Testis (tissue), 2 donors: ENCODE measurements around the gene INPPL1.

Experiments
- CTCF ChIP-seq, 3 experiments: fragments of 450-650 bp in 2 of 3; fragments of 200-600 bp in 1 of 3; sonication (generic) in 1 of 3; IDR thresholded peaks; one replicate each; pipeline ENCODE4 v1.5.1; 2016 to 2019; ENCODE audit warnings: antibody characterized with exemption in 3 of 3, mild to moderate bottlenecking in 2 of 3, moderate library complexity in 1 of 3
- POLR2A ChIP-seq: fragments of 450-650 bp; IDR thresholded peaks from one replicate; pipeline ENCODE4 v1.6.1; 2017; ENCODE audit warnings: antibody characterized with exemption, mild to moderate bottlenecking, moderate library complexity

DNA sequence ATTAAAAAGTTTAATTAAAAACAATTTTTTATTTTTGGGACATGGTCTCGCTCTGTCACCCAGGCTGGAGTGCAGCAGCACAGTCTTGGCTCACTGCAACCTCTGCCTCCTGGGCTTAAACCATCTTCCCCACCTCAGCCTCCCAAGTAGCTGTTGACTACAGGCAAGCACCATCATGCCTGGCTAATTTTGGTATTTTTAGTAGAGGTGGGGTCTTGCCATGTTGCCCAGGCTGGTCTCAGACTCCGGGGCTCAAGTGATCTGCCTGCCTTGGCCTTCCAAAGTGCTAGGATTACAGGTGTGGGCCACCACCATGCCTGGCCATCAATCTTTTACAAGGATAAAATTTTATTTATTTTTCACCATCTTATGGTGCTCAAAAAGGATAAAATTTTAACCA is 62.7 kb downstream of the INPPL1 start:
- no peak for TF ChIP-seq POLR2A
- no peak for TF ChIP-seq CTCF (IDR thresholded peaks at IDR 0.05)
